COLO668 (cell line): ENCODE results near the gene CT45A7.
"Not testable (repeated sequence)": the region's sequence is repeated elsewhere in the genome, so short reads cannot be mapped to it uniquely, and the experiment has no call there.

Source experiments
- DNase-seq: peaks from one replicate; lab custom pipeline; 2025; ENCODE audit not compliant: unreplicated experiment; lab: John Stamatoyannopoulos, UW

The CT45A7 gene

GRCh38 chrX:135837180-135837579 lies at the start of gene CT45A7:
TSS of gene CT45A7 (minus strand) at chrX:135837280. CDS start at chrX:135833533, 3,747 bp downstream.
- not testable (repeated sequence) for DNase-seq

- DNase-seq, result not testable (repeated sequence)
Measured at GRCh38 chrX:135882741-135883140, 45.7 kb upstream of the CT45A7 start.

DNA sequence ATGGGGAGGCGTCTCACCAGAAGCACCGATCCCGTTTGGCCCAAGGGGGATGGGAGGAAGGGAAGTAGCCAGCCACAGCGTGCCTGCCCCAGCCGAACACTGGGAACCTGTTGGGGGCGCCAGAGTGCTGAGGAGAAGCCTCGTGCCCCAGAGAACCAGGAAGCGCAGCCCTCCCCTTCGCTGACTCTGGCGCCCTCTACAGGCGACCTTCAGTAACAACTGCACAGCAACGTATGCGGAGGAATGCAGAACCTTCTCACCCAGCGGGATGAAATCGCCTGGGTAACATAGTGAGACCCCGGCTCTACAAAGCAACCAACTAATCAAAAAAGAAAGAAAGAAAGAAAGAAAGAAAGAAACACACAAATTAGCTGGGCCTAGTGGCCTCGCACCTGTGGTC lies 34.6 kb upstream of the CT45A7 start, which contains the start of gene CT45A9:
Gene CT45A9, minus strand, starts transcription at position 101 of the 400 bp plus-strand sequence. CDS start 3,751 bp downstream, outside the sequence.
- DNase-seq, result not testable (repeated sequence)

DNA sequence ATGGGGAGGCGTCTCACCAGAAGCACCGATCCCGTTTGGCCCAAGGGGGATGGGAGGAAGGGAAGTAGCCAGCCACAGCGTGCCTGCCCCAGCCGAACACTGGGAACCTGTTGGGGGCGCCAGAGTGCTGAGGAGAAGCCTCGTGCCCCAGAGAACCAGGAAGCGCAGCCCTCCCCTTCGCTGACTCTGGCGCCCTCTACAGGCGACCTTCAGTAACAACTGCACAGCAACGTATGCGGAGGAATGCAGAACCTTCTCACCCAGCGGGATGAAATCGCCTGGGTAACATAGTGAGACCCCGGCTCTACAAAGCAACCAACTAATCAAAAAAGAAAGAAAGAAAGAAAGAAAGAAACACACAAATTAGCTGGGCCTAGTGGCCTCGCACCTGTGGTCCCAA lies 17.4 kb upstream of the CT45A7 start, which contains the start of gene CT45A8:
Gene CT45A8, minus strand, starts transcription at position 101 of the 400 bp plus-strand sequence. CDS start 3,755 bp downstream, outside the sequence.
- DNase-seq, result not testable (repeated sequence)

- not testable (repeated sequence) for DNase-seq
Measured at GRCh38 chrX:135819912-135820311, 17.2 kb downstream of the CT45A7 start, which contains the start of gene CT45A2. TSS of gene CT45A2 (minus strand) at chrX:135820012. CDS start at chrX:135816265, 3,747 bp downstream.

DNA sequence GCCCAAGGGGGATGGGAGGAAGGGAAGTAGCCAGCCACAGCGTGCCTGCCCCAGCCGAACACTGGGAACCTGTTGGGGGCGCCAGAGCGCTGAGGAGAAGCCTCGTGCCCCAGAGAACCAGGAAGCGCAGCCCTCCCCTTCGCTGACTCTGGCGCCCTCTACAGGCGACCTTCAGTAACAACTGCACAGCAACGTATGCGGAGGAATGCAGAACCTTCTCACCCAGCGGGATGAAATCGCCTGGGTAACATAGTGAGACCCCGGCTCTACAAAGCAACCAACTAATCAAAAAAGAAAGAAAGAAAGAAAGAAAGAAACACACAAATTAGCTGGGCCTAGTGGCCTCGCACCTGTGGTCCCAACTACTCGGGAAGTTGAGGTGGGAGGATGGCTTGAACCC lies 34.4 kb downstream of the CT45A7 start, which contains the start of gene CT45A6:
Gene CT45A6, minus strand, starts transcription at position 101 of the 400 bp plus-strand sequence. CDS start 3,794 bp downstream, outside the sequence.
- DNase-seq, result not testable (repeated sequence)

DNA sequence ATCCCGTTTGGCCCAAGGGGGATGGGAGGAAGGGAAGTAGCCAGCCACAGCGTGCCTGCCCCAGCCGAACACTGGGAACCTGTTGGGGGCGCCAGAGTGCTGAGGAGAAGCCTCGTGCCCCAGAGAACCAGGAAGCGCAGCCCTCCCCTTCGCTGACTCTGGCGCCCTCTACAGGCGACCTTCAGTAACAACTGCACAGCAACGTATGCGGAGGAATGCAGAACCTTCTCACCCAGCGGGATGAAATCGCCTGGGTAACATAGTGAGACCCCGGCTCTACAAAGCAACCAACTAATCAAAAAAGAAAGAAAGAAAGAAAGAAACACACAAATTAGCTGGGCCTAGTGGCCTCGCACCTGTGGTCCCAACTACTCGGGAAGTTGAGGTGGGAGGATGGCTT lies 51.7 kb downstream of the CT45A7 start, which contains the start of gene CT45A5:
Gene CT45A5, minus strand, starts transcription at position 101 of the 400 bp plus-strand sequence. CDS start 3,774 bp downstream, outside the sequence.
- DNase-seq, result not testable (repeated sequence)
